D721Med (cell line): ENCODE data around the gene PLXNA4.

Experiments
- DNase-seq: peaks from one replicate; pipeline ENCODE4 v3.0.0; 2011; ENCODE audit warnings: low spot score; ENCODE audit not compliant: insufficient read length
- FAIRE-seq: peaks from 2 replicates; lab custom pipeline; 2011; peaks lifted over from hg19 to GRCh38; lab: Jason Lieb, UNC
- TF ChIP-seq, protein P1 (sequence below): IDR thresholded peaks from 2 replicates; pipeline ENCODE4 v1.5.1; 2012; ENCODE audit warnings: mild to moderate bottlenecking, control low read depth; ENCODE audit not compliant: insufficient read depth; ENCODE audit errors: missing control alignments

PLXNA4 gene

DNA sequence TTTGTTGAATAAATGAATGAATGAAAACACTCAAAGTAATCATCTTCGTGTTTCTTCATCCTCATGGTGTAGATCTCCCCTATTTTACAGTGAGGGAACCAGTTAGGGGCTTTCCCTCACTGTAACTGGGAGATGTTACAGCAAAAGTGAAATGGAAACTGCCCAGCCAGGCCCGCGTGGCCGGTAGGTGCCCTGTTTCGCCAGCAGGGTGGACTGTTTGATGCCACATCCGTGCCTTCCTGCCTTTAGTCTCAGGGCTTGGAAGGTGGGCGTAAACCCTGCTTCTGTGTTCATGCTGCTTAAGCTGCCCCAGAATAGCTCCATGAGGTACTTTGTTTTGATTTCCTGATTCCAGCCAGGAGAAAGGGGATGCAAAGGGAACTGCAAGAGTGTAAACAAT, 268.8 kb downstream of the PLXNA4 start:
- TF ChIP-seq, protein P1, sequence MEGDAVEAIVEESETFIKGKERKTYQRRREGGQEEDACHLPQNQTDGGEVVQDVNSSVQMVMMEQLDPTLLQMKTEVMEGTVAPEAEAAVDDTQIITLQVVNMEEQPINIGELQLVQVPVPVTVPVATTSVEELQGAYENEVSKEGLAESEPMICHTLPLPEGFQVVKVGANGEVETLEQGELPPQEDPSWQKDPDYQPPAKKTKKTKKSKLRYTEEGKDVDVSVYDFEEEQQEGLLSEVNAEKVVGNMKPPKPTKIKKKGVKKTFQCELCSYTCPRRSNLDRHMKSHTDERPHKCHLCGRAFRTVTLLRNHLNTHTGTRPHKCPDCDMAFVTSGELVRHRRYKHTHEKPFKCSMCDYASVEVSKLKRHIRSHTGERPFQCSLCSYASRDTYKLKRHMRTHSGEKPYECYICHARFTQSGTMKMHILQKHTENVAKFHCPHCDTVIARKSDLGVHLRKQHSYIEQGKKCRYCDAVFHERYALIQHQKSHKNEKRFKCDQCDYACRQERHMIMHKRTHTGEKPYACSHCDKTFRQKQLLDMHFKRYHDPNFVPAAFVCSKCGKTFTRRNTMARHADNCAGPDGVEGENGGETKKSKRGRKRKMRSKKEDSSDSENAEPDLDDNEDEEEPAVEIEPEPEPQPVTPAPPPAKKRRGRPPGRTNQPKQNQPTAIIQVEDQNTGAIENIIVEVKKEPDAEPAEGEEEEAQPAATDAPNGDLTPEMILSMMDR: no peak
- DNase-seq: no peak
- FAIRE-seq: no peak

DNA sequence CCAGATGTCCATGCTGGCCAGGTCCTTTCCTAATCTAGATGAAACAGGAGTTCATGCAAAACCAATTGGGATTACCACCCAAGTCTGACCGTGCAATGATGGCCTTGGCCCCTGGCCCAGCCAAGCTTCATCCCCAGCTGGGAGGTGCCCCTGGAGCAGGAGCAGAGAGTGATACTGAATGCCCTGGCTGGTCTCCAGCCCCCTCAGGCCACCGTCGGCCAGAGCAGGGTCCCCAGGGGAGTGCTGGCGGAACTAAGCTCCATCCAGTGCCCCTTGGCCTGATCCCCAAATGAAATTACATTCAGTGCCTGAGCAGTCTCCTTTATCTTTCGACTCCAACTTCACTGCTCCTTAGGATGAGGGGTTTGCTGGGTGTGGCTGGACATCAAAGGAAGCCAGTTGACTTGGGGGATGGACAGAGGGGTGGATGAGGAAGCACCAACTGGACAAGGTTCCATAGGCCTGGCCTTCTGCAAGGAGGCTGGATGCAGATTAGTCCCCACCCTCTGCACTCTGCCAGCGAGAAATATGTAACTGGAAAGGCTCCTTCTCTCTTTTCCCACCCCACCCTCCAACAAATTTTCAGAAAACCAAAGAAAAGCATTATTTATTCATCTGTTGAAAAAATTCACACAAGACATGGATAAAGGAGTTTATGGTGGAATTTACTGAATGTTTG, 275.5 kb downstream of the PLXNA4 start:
- DNase-seq (no peak), FAIRE-seq (no peak)
- TF ChIP-seq, protein P1: no peak

DNA sequence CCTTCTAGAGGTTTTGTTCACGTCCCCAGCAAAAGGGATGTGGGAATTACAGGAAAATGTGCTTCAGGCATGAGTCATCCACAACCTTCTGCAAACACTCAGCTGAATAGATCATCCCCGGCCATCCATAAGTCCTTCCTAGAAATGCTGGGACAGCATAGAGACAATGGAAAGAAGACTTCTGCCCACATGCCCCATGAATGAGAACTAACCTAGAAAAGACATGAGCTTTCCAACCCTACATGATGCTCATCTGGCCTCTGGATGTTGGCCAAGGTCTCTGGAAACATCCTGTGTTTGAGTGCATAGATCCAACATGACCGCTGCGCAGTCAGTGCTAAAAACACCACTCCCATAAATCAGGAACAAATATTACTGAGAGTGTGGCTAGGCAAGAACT, 277.5 kb downstream of the PLXNA4 start:
- TF ChIP-seq, protein P1: no peak
- no peak for DNase-seq
- FAIRE-seq: no peak

DNA sequence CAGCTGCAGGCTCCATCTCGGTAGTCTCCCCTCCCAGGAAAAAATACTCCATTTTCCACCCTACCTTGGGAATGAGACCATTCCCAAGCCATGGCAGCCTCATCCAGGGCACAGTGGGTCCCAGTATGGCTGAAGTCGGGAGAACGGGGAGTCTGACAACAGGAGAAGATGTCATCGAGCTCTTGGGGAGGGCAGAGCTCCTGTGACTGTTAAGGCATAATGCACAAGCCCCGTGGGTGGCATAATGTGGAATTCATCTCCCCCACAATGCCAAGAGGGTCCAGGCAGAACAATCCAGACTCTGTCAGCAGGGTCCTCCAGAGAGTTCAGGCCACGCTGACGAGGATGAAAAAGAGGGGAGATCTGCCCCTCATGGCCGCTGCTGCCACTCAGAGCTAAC, 279.4 kb downstream of the PLXNA4 start:
- FAIRE-seq: no peak
- TF ChIP-seq, protein P1: no peak
- no peak for DNase-seq

DNA sequence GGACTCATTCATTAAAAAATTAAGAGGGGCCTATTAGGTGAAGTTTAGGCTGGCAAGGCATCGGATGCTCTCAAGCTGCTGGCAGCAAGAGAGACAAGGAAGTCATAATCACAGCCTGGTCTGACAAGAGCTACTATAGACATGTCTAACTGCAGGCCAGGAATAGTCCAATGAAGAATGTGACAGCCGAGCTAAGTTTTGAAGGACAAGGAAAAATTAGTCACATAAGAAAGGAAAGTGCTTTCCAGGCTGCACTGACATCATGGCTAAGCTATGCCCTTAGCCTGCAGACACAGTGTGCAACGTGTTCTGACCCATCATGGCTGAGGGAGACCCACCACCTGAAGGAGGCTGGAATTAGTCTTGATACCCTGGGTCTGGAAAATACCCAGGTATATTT, 281.1 kb downstream of the PLXNA4 start:
- TF ChIP-seq, protein P1: no peak

DNA sequence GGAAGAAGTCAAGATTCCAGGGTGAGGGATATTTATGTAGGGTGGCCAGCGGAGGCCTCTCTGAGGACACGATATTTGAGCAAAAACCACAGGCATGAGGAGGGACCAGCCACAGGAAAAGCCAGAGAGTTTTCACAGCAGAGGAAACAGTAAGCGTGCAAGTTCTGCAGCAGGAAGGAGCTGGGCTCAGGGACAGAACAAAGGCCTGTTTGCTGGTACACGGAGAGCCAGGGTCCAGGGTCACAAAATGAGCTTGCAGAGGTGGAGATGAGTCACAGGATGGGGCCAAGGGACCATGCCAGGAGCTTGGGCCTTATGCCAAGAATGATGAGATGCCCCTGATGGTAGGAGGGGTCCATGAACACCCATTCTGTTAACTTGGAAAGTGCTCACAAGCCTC, 283.5 kb downstream of the PLXNA4 start:
- TF ChIP-seq, protein P1: no peak
- DNase-seq: no peak
- no peak for FAIRE-seq

More for the DNA sequence above, 281.1 kb downstream of the PLXNA4 start:
- no peak for FAIRE-seq
- no peak for DNase-seq

DNA sequence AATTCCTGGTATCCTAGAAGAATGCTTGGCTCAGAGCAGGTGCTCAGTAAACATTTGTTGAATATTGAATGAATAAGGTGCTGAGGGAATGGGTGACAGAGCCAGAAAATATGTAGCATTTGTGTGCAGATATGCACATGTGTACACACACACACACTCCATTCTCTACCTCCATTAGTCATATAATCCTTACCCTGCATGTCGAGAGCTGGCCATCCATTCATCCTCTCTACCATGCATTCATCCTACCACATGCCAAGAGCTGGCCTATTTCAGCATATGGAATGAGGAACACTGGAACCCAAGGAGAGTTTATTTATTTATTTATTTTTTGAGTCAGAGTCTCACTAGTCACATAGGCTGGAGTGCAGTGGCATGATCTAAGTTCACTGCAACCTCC, 284.8 kb downstream of the PLXNA4 start:
- FAIRE-seq: no peak
- no peak for DNase-seq
- TF ChIP-seq, protein P1: no peak
